Gastroesophageal sphincter (tissue), 4 donors: ENCODE data around the gene FAM241B. TPM values are rescaled to one million over a fixed set of nuclear protein-coding genes. Genes with fewer than 3 reads are reported as not detected.

Experiments used
- ATAC-seq: fragments of 150-250 bp; one replicate; pipeline ENCODE4 v1.9.1; 2016; ENCODE audit warnings: mild to moderate bottlenecking, moderate library complexity
- H3K27ac ChIP-seq, 4 donors: fragments of 200-600 bp; sonication (generic) in 3 of 4; 1 replicate in 3 of 4; 2 replicates in 1 of 4; pipeline ENCODE4 v1.5.1; 2016 to 2019
- H3K27me3 ChIP-seq: fragments of 200-600 bp; sonication (generic); one replicate; pipeline ENCODE4 v1.5.1; 2019
- H3K36me3 ChIP-seq, 2 donors: fragments of 200-600 bp; sonication (generic); one replicate each; pipeline ENCODE4 v1.5.1; 2019; ENCODE audit warnings: control low read depth in 1 of 2
- H3K4me1 ChIP-seq, 3 donors: fragments of 200-600 bp; sonication (generic); 1 replicate in 2 of 3; 2 replicates in 1 of 3; pipeline ENCODE4 v1.5.1; 2016 to 2019; ENCODE audit warnings: control low read depth in 2 of 3
- H3K4me3 ChIP-seq, 2 donors: fragments of 200-600 bp; sonication (generic); one replicate each; pipeline ENCODE4 v1.5.1; 2019; ENCODE audit warnings: mild to moderate bottlenecking in 1 of 2, moderate library complexity in 1 of 2
- H3K9me3 ChIP-seq, 3 donors: fragments of 200-600 bp; sonication (generic); one replicate each; pipeline ENCODE4 v1.5.1; 2017 to 2019; ENCODE audit warnings: control low read depth in 2 of 3
- CTCF ChIP-seq, 4 experiments: fragments of 200-600 bp in 2 of 4; fragments of 450-650 bp in 2 of 4; sonication (generic) in 1 of 4; IDR thresholded peaks; one replicate each; pipeline ENCODE4 v1.5.1; 2017 to 2019; ENCODE audit warnings: antibody characterized with exemption in 4 of 4, mild to moderate bottlenecking in 2 of 4, moderate library complexity in 2 of 4
- EP300 ChIP-seq: sonication (generic); formaldehyde crosslinking; IDR thresholded peaks from one replicate; pipeline ENCODE4 v1.6.1; 2017; ENCODE audit warnings: antibody characterized with exemption, mild to moderate bottlenecking
- POLR2A ChIP-seq, 2 donors: fragments of 450-650 bp; IDR thresholded peaks; one replicate each; pipeline ENCODE4 v1.6.1; 2017; ENCODE audit warnings: antibody characterized with exemption in 2 of 2, mild to moderate bottlenecking in 2 of 2, moderate library complexity in 1 of 2
- POLR2AphosphoS5 ChIP-seq: sonication (generic); formaldehyde crosslinking; IDR thresholded peaks from one replicate; pipeline ENCODE4 v1.6.1; 2017; ENCODE audit warnings: antibody characterized with exemption
- WGBS, 2 donors: methylation state at CpG; one replicate each; pipeline ENCODE4 v1.1.5; 2018; ENCODE audit warnings: low coverage in 1 of 2; 5-methylcytosine and 5-hydroxymethylcytosine counted together
- total RNA-seq, 4 donors: library from RNA; depleted of rRNA; stranded (reverse); fragments of >200 nt; gene quantifications; one replicate each; pipeline ENCODE4 v1.1.0, GENCODE V29; 2016

Gene FAM241B
- total RNA-seq, 4 donors from 2014 or later = 0.81 to 7.9 (median 5.9) TPM

GRCh38 chr10:69680610-69681009 is 50.6 kb downstream of the FAM241B start:
- TF ChIP-seq POLR2AphosphoS5 = no peak
- no peak for TF ChIP-seq CTCF (IDR thresholded peaks at IDR 0.05)
- TF ChIP-seq EP300 = no peak
- no peak for TF ChIP-seq POLR2A (IDR thresholded peaks at IDR 0.05)
- no peak for ATAC-seq
- 73 to 75% methylated on average over 3 to 4 of the region's 4 CpGs for WGBS, 2 donors
- Histone ChIP-seq H3K36me3 (no peaks in the 10 kb centered on the region), H3K27ac (no peak overlapping the region), H3K4me3 (no peak overlapping the region), H3K9me3 (no peaks in the 10 kb centered on the region), H3K27me3 (peaks cover 52% of the 10 kb centered on the region), H3K4me1 (peaks cover 0 to 15% (median 0%) of the 10 kb centered on the region in 3 donors)

GRCh38 chr10:69681436-69681835 is 51.4 kb downstream of the FAM241B start:
- Histone ChIP-seq H3K4me3 (no peak overlapping the region), H3K27me3 (peaks cover 46% of the 10 kb centered on the region), H3K36me3 (no peaks in the 10 kb centered on the region), H3K27ac (no peak overlapping the region), H3K4me1 (peaks cover 0 to 23% (median 0%) of the 10 kb centered on the region in 3 donors), H3K9me3 (no peaks in the 10 kb centered on the region)
- TF ChIP-seq CTCF (IDR thresholded peaks at IDR 0.05) = no peak
- no peak for TF ChIP-seq EP300
- no peak for TF ChIP-seq POLR2AphosphoS5
- TF ChIP-seq POLR2A (IDR thresholded peaks at IDR 0.05) = no peak
- no peak for ATAC-seq
- WGBS, 2 donors = 100% methylated on average over 1 to 2 of the region's 6 CpGs

GRCh38 chr10:69682955-69683474 is 53.0 kb downstream of the FAM241B start:
- no peak for ATAC-seq
- Histone ChIP-seq H3K4me1 (peaks cover 0 to 28% (median 0%) of the 10 kb centered on the region in 3 donors), H3K9me3 (no peaks in the 10 kb centered on the region), H3K4me3 (no peak overlapping the region), H3K27me3 (peaks cover 31% of the 10 kb centered on the region), H3K27ac (no peak overlapping the region), H3K36me3 (no peaks in the 10 kb centered on the region)
- TF ChIP-seq POLR2A (IDR thresholded peaks at IDR 0.05) (no peak), CTCF (IDR thresholded peaks at IDR 0.05) (no peak), EP300 (no peak), POLR2AphosphoS5 (no peak)

Other genes with a start within 250 kb of the FAM241B start
- 100 to 1,000 TPM in 2 of 4 donors, 10 to 100 TPM in 2; 37.1 to 176 (median 122) TPM for gene TACR2, start 213.3 kb upstream of the FAM241B start, total RNA-seq
- gene TSPAN15, start 178.8 kb upstream of the FAM241B start, total RNA-seq = 10 to 100 TPM; 51.9 to 66.7 (median 58.1) TPM
- gene NEUROG3, start 56.8 kb upstream of the FAM241B start, total RNA-seq = under 1 TPM in 1 of 4 donors, not detected in 3; 0.54 TPM
- 1 to 10 TPM; 1.2 to 6.8 (median 3.9) TPM for gene COL13A1, start 171.7 kb downstream of the FAM241B start, total RNA-seq